DND-41 (cell line): ENCODE data around the gene THSD7A.

ENCODE experiments used
- CTCF ChIP-seq: IDR thresholded peaks from 2 replicates; pipeline ENCODE4 v1.5.1; 2012; ENCODE audit warnings: borderline replicate concordance, low read length, moderate library complexity, mild to moderate bottlenecking; ENCODE audit not compliant: poor library complexity, severe bottlenecking; ENCODE audit errors: extremely low read depth
- EZH2 ChIP-seq: IDR thresholded peaks from 3 replicates; pipeline ENCODE4 v1.6.1; 2012; ENCODE audit warnings: borderline replicate concordance, low read depth, mild to moderate bottlenecking, moderate library complexity, low read length, inconsistent platforms; ENCODE audit not compliant: severe bottlenecking

DNA sequence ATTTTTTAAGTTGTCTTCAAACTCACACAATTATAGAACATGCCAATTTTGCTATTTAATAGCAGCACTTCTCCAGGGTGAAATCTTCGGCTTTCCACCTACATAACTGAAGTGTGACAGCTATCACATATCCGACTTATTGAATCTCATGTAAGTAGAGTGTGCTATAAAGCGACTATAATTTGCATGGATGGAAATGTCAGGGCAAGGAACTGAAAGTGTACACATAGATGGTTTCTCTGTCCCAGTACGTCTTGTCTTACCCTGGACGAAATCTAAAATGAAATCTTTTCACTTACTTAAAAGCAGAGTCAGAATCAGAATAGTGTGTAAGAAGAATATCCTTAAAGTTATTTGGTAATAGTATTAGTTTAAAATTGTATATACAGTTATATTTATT is 132.3 kb downstream of the THSD7A start:
- no peak for TF ChIP-seq EZH2
- no peak for TF ChIP-seq CTCF
